ENCODE results near the gene DPP10.

DPP10 gene

GRCh38 chr2:115484983-115485382, 1042.5 kb downstream of the DPP10 start:
- no peak for DNase-seq

GRCh38 chr2:115491186-115491793, 1048.8 kb downstream of the DPP10 start:
- no peak for DNase-seq

DNA sequence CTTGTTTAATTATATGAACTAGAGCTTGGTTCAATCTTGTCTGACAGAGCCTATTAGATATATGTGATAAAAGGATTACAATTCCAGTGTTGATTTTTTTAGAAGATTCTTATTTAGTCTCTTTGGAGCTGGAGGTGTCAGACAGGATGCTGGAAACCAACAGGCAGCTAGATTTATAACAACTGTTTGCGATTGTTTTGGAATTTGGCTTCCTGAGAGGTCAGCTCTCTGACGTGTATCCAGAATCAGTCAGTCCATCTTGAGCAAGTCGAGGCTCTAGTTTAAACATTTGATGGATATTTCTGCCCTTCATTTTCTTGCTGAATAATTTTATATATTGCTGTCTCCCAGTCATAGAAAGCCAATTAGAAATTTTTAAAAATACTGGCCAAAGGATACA, 1062.9 kb downstream of the DPP10 start:
- no peak for DNase-seq

DNA sequence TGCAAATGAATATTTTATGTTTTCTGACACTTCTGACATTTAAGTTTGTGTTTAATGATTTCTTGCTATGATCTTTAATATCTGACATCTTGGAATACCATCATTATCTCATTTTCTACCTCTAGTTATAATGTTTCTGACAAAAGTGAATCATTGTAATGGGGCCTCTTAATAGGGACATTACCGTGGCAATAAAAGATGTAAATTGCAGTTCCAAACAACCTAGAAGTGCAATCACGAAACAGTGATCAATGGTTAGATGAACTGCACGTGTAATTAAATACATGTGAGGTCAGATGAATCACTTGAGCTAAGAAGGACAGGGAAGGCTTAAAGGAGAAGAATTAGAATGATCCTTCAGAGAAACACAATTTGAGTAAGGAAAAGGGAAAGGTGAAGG, 1078.3 kb downstream of the DPP10 start:
- DNase-seq: no peak

DNA sequence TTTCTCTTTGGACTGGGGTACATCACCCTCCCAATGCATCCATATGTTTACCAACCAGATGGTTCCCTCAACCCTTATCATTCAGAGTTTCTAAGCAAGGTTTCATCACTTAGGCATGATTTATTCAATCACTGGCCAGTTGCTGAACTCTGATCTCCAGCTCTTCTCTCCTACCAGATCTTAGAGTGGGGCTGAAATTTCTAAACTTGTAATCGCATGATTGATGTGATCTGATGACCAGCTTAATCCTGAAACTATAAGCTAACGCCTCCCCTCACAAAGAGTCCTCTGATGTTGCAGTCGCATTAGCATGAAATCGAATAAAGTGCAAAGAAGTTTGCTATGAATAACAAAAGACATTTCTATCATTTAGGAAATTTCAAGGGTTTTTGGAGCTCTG, 1082.0 kb downstream of the DPP10 start:
- no peak for DNase-seq

- no peak for DNase-seq
Observed at GRCh38 chr2:115529627-115530026, 1087.2 kb downstream of the DPP10 start.

- DNase-seq: no peak
Observed at GRCh38 chr2:115533081-115533480, 1090.6 kb downstream of the DPP10 start.

DNA sequence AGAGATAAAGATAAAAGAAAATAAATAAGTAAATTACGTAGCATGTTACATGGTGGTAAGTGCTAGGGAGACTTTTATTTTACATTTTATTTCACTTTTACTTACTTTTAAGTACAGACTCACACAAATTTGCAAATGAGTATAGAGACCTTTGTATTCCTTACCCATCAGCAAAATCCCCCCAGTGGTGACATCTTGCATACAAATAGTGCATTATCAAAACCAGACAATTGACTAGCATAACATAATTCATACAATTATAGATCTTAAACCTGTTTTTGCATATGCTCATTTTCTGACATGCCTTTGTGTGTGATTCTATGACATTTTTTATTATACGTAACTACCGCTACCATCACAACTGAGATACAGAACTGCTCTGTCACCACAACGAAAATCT, 1099.4 kb downstream of the DPP10 start:
- DNase-seq: no peak

GRCh38 chr2:115542331-115542730, 1099.9 kb downstream of the DPP10 start:
- DNase-seq: no peak

- DNase-seq: no peak
Observed at GRCh38 chr2:115543024-115543423, 1100.6 kb downstream of the DPP10 start.

GRCh38 chr2:115543461-115543860, 1101.0 kb downstream of the DPP10 start:
- DNase-seq: no peak

GRCh38 chr2:115549611-115550130, 1107.2 kb downstream of the DPP10 start:
- no peak for DNase-seq

DNA sequence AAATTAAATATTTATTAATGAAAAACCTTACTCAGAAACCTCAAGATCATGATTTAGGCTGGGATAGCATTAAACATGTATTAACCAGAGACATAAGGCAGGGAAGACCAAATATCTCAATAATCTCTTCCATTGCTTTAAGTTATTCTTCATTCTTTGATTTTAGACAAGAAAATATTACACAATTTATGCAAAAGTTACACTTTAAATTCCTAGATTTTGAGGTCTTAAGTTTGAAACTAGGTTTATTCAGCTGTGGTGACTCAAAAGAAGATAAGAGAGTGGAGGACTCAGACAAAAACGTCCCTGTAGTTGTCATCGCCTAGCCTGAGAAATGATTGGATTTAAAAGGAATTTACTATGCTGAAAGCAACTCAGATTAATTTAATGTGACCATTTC, 1110.3 kb downstream of the DPP10 start:
- no peak for DNase-seq

DNA sequence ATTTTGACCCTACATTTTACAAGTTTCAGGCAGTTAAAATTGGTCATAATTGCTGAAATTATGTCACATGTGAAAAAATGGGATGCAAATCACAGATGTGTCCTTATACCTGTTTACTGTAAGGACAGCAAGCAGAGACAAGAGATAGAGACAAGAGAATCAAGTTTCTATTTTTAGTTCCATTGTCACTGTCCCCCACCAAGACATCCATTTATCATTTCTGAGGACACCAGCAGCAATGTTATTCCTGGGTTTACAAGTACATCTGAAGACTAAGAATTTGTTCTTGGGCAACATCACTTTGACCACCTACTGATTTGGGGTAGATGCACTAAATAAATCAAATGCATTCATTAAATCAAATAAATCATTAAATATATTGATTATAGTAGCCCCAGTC, 1111.7 kb downstream of the DPP10 start:
- no peak for DNase-seq

GRCh38 chr2:115558725-115559124, 1116.3 kb downstream of the DPP10 start:
- no peak for DNase-seq

DNA sequence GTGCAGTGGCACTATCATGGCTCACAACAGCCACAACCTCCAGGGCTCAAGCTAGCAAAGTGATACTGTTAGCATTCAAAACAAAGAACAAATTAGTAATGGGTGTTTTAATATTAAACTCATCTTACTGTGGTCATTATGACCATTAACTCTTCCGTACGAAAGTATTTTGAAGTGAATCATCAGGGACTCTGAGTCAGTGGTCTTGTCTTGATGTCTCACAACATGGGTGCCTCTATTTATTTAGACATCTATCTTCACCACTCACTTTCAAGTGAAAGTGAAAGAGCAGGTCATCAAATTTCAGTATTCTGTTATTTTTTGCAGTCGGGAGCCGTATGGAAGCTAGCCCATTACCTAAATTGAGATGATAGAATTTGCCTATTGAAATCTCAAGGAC, 1118.2 kb downstream of the DPP10 start:
- no peak for DNase-seq

GRCh38 chr2:115568643-115569042, 1126.2 kb downstream of the DPP10 start:
- DNase-seq: no peak

- no peak for DNase-seq
Observed at GRCh38 chr2:115569547-115569946, 1127.1 kb downstream of the DPP10 start.

DNA sequence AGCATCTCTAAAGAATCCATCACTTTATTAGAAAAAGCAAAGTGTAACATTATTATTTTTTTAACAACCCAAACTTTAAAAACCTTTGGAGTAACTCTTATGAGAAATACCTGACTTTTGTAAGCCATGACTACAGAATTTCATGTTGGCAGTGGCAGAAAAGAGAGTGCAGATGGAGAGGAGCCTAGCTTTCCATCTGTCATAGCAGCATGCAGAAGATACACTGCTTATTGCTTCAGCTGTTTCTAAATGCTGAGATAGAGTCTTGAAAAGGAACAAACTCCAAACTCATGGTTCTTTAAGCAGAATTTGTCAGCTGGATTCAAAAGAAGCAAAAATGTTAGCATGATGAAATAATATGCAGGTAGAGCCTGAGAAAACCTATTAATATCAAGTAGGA, 1130.3 kb downstream of the DPP10 start:
- DNase-seq: no peak

GRCh38 chr2:115573756-115574155, 1131.3 kb downstream of the DPP10 start:
- DNase-seq: no peak

DNA sequence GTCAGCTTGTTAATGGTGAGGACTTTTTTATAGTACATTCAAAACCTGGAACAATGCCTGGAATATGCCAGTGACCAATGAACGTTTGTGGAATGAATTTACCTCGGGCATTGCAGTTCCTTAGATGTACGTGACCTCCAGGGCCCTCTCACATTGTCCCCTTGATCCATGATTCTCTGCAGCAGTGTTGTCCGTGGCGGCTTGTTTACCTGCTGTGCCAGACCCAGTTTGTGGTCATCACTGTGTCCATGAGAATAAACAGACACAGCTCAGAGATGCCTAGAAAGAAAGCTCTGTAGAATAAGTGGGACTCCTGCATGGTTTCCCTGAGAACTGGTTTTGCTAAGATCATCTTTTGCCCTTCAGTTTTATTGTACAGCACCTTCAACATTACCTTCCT, 1132.2 kb downstream of the DPP10 start:
- no peak for DNase-seq

DNA sequence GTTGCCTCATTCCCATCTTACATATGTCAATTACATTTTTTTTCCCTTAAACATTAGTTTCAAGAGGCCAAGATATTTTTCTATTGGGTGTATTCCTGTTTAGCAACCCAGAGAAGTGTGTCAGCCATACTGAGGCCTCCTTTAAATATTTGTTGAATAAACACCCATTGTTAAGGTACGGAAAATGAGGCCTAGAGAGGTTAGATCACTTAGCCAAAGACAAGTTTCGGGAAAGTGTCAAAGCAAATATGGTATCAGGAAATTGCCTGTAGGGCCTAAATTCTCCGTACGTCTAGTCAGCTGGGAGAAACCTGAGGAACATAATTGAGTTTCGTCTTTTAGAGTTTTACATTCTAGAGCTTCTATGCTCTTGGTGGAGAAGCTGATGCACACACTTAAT, 1138.3 kb downstream of the DPP10 start:
- DNase-seq: no peak

DNA sequence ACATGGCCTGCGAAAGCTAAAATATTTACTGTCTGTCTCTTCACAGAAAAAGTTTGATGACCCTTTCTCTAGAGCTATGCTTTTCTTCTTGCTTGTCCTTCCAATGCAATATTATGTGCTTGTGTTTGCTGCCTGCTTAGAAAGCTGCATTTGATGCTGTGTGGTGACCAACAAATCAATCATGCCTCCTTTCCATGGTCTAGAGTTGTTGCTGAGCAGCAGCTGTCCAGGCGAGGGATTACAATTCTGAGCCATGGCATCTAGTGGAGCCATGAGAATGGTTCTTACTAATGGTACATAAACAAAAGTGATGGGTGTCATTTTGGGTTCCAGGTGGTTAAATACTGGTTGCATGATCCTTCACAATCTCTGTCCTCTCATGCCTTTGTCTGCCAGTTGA, 1142.1 kb downstream of the DPP10 start:
- no peak for DNase-seq

DNA sequence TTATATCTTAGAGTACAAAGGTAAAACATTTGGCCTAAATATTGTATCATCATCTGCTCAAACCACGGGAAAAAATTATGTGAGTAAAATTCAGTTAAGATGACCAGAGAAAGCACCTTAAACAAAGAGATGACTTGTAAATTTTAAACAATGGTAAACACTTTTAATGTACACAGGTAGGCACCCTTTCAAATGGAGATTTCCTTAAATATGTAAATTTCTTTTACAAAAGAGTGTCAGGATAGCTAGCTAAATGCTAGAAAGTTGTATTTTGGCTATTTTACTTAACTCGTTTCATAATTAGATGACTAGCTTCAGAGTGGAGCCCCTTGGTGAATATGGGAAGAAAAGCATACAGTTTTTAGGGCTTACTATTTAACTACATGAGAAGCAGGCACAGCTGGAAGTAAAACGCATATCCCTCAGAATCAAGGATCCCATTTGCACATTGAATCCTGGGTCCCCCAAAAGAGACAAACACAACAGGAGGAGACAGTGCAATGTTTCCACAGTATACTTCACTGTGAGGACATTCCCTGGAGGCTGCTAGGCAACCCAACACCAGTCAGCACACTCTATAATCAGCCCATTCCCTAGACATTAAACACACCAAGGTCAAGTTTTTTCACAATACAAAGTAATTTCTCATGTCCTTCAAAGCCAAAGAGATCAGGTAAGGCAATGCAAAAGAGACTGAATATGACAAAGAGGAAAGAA, 1154.4 kb downstream of the DPP10 start:
- DNase-seq: no peak

GRCh38 chr2:115603285-115603684, 1160.8 kb downstream of the DPP10 start:
- no peak for DNase-seq
